ENCODE data around the gene EHD4.

DNA sequence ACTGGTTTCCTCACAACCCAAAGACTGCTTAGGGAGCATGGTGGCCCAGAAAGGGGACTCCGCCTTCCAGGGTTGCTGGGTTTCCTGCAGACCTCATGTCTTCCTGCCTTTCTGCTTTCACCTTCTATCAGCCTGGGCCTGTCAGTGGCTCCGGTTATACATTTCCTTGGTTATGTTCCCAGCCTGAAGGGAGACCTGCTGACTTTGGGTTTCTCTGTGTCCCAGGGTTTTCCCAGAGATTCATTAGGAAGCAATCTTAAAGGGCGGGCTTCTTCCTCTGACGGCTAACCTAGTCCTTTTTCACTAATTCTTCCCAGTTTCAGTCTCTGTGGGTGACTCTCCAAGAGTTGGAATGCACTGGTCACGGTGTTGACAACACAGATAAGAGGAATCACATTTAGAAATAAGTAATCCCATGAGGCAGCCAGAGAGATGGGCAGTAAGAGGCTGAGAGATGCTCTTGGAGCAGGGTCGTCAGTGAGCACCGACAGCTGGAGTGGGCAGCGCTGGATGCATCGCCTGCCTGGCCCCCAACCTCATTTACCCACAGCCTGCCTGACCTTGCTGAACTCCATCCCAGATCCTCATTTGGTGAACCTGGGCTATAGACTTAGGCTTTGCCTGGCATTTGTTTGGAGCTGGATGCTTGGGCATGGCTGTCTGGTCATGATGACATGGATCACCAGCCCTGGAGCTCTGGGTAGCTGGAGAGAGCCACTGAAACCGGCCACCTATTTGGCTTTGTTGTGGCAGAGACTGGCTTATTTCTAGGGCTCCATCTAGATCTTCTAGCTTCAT, 10.0 kb upstream of the EHD4 start:
- no peak for TF ChIP-seq POLR2AphosphoS5 (IDR thresholded peaks at IDR 0.05; ENCODE audit: insufficient read depth in 1 of 2, low read depth in 1 of 2)
- no peak for TF ChIP-seq POLR2A (IDR thresholded peaks at IDR 0.05)

All from vagina (tissue), 2 donors.